ENCODE results near the gene CHN2. TPM values are rescaled to one million over a fixed set of nuclear protein-coding genes. Genes with fewer than 3 reads are reported as not detected.

The CHN2 gene
- total RNA-seq, 1 donor from 2014 or later: 0.64 TPM

DNA sequence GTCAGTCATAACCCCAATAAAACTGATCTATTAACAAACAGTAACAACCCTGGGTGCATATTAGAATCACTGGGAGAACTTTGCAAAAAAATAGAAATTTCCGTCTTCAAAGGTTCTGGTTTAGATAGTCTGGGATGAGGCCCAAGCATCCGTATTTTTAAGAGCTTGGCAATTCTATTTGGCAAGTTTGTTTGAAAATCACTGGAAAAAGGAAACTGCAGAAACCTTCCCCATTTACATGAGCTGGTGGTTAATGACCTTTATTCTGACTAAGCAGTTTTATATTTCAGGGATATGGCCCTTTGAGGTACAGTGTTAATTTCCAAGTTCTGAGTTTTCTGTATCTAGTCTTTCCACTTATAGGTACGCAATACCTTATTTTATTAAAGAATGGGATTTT, 253.3 kb downstream of the CHN2 start:
- Mint-ChIP-seq H3K9me3 (ENCODE audit: unreplicated experiment) (no peaks in the 10 kb centered on the region), H3K36me3 (ENCODE audit: unreplicated experiment) (no peaks in the 10 kb centered on the region), H3K27ac (ENCODE audit: unreplicated experiment) (no peak overlapping the region), H3K27me3 (ENCODE audit: unreplicated experiment) (no peaks in the 10 kb centered on the region), H3K4me3 (ENCODE audit: unreplicated experiment) (no peak overlapping the region), H3K4me1 (ENCODE audit: unreplicated experiment) (no peaks in the 10 kb centered on the region)
- TF ChIP-seq, protein P1, sequence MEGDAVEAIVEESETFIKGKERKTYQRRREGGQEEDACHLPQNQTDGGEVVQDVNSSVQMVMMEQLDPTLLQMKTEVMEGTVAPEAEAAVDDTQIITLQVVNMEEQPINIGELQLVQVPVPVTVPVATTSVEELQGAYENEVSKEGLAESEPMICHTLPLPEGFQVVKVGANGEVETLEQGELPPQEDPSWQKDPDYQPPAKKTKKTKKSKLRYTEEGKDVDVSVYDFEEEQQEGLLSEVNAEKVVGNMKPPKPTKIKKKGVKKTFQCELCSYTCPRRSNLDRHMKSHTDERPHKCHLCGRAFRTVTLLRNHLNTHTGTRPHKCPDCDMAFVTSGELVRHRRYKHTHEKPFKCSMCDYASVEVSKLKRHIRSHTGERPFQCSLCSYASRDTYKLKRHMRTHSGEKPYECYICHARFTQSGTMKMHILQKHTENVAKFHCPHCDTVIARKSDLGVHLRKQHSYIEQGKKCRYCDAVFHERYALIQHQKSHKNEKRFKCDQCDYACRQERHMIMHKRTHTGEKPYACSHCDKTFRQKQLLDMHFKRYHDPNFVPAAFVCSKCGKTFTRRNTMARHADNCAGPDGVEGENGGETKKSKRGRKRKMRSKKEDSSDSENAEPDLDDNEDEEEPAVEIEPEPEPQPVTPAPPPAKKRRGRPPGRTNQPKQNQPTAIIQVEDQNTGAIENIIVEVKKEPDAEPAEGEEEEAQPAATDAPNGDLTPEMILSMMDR (IDR thresholded peaks at IDR 0.05): no peak
- DNase-seq (ENCODE audit: extremely low spot score, unreplicated experiment): no peak

DNA sequence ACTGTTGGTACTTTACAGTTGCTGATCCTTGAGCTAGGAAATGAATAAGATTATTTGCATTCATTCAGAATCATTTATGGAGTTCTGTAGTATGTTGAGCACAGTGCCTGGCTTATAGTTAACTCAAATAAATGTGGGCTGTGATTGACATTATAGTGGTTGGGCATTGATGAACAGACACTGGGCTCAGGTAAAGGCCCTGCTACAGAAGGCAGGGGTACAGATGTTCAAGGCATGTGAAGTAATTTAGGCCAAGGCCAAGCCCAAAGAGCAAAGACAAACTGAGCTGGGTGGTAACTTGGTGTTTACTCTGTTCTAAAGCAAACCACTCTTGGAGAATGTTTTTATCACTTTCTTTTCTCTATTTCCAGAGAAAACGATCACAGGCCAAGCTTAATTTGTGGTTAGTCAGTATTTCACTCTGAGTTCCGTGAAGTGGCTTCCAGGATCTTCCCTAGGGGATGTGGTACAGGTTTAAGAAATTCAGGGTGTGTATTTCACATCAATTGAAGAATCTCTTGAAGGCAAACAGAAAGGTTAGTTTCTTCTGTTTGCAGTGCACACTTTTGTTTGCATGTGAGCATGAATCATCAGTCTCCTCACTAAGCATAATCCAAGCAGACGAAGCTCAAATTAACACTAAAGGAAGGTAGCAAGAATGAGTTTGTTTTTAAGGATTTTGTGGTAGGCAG, 255.1 kb downstream of the CHN2 start:
- H3K27ac Mint-ChIP-seq (ENCODE audit: unreplicated experiment): no peak overlapping the region

DNA sequence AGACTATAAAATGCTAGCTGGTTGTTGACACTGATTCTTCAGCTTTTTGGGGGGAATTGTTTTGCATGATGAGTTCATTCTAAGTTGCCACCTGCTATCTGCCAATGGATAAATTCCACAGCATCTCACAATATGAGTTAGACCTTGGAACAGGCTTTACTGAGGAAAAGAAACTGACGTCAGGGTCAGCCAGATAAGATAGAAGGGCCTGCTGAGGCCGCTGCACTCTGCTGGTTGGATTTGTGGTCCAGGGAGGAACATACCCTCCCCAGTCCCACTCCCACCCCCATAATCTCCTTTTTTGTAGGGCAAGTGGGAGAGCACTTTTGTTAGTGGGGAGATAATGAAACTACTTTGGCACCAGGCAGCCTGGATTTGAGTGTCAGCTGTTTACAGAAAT, 258.4 kb downstream of the CHN2 start:
- H3K4me1 Mint-ChIP-seq (ENCODE audit: unreplicated experiment): peaks cover 16% of the 10 kb centered on the region
- TF ChIP-seq, protein P1 (IDR thresholded peaks at IDR 0.05): no peak
- no peak overlapping the region for H3K27ac Mint-ChIP-seq (ENCODE audit: unreplicated experiment)
- no peaks in the 10 kb centered on the region for H3K27me3 Mint-ChIP-seq (ENCODE audit: unreplicated experiment)
- DNase-seq (ENCODE audit: extremely low spot score, unreplicated experiment): no peak
- H3K9me3 Mint-ChIP-seq (ENCODE audit: unreplicated experiment): no peaks in the 10 kb centered on the region
- no peak overlapping the region for H3K4me3 Mint-ChIP-seq (ENCODE audit: unreplicated experiment)
- H3K36me3 Mint-ChIP-seq (ENCODE audit: unreplicated experiment): no peaks in the 10 kb centered on the region

More for the DNA sequence above, 255.1 kb downstream of the CHN2 start:
- H3K4me3 Mint-ChIP-seq (ENCODE audit: unreplicated experiment): no peak overlapping the region
- DNase-seq (ENCODE audit: extremely low spot score, unreplicated experiment): no peak
- H3K27me3 Mint-ChIP-seq (ENCODE audit: unreplicated experiment): no peaks in the 10 kb centered on the region
- H3K4me1 Mint-ChIP-seq (ENCODE audit: unreplicated experiment): no peaks in the 10 kb centered on the region
- no peaks in the 10 kb centered on the region for H3K9me3 Mint-ChIP-seq (ENCODE audit: unreplicated experiment)
- TF ChIP-seq, protein P1 (IDR thresholded peaks at IDR 0.05): no peak
- H3K36me3 Mint-ChIP-seq (ENCODE audit: unreplicated experiment): no peaks in the 10 kb centered on the region

DNA sequence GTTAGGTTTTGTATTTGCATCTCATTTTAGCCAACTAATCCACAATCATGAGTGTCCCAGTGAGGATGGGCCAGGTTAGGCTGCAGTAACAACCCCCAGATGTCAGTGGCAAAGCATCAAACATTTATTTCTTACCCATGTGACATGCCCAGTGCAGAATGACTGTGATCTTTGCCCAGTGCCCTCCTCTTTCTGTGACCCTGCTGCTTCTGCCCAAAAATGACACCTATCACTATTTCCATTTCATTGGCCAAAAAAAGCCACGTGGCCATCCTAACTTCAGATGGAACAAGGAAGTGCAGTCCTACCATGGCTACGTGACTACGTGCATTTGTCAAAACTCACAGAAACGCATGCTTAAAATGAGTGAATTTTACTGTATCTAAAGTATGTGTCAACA, 259.9 kb downstream of the CHN2 start:
- peaks cover 17% of the 10 kb centered on the region for H3K4me1 Mint-ChIP-seq (ENCODE audit: unreplicated experiment)
- TF ChIP-seq, protein P1 (IDR thresholded peaks at IDR 0.05): no peak
- H3K4me3 Mint-ChIP-seq (ENCODE audit: unreplicated experiment): no peak overlapping the region
- H3K36me3 Mint-ChIP-seq (ENCODE audit: unreplicated experiment): no peaks in the 10 kb centered on the region
- DNase-seq (ENCODE audit: extremely low spot score, unreplicated experiment): no peak
- no peaks in the 10 kb centered on the region for H3K27me3 Mint-ChIP-seq (ENCODE audit: unreplicated experiment)
- no peaks in the 10 kb centered on the region for H3K9me3 Mint-ChIP-seq (ENCODE audit: unreplicated experiment)
- H3K27ac Mint-ChIP-seq (ENCODE audit: unreplicated experiment): no peak overlapping the region

DNA sequence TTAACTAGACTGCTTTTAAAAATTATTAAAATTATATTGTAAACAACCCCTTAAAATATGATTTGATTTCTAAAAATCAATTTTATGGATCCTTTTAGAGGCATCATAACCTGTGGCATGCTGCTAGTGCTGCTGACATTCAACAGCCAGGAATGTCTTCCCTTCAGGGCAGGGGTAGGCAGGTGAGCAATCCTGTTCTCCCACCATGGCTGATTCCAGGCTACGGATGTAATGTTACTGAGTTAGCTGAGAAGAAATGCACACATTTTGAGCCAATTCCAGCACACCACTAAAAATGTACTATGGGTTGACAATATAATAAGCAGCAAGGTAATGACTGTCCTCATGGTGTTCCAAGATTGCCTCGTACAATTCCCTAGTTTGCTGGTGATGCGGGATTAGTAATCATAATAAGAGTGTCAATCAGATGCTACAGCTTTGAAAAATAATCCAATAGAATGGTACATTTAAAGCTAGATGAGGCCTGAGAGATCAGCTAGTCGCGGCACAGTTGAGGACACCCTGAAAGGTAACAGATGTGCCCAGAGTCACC, 260.4 kb downstream of the CHN2 start:
- Mint-ChIP-seq H3K4me3 (ENCODE audit: unreplicated experiment) (no peak overlapping the region), H3K9me3 (ENCODE audit: unreplicated experiment) (no peaks in the 10 kb centered on the region), H3K36me3 (ENCODE audit: unreplicated experiment) (no peaks in the 10 kb centered on the region), H3K27me3 (ENCODE audit: unreplicated experiment) (no peaks in the 10 kb centered on the region), H3K27ac (ENCODE audit: unreplicated experiment) (no peak overlapping the region), H3K4me1 (ENCODE audit: unreplicated experiment) (peaks cover 17% of the 10 kb centered on the region)
- TF ChIP-seq, protein P1 (IDR thresholded peaks at IDR 0.05): no peak
- no peak for DNase-seq (ENCODE audit: extremely low spot score, unreplicated experiment)

Data from osteocyte (in vitro differentiated cells).